GM19395 (cell line): ENCODE data around the gene SLC35F3.

Experiments
- ATAC-seq: cut with Tn5 transposase; IDR thresholded peaks from one replicate; pipeline ENCODE4 v1.9.1; 2021; ENCODE audit warnings: mild to moderate bottlenecking, moderate library complexity; ENCODE audit not compliant: unreplicated experiment

Gene SLC35F3

DNA sequence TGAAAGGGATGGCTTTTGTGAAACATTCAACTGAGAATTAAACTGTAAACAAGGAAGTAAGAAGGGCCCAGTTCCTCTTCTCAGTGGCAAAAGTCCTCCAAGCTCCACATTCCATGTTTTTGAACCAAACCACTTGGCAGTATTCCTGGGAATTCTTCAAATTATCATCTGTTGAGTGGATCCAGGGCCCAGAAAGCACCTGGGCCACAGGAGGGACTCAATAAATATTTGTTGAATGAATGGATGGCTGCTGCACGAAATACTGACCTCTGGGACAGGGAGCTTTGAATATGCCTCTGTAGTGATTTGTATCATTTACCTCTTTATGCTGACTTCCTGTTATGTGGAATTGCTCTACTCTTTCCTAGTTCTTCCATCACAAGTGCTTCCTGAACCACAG lies 4.7 kb downstream of the SLC35F3 start:
- ATAC-seq, result no peak

- no peak for ATAC-seq
Observed at GRCh38 chr1:233912447-233912846, 8.0 kb downstream of the SLC35F3 start.

DNA sequence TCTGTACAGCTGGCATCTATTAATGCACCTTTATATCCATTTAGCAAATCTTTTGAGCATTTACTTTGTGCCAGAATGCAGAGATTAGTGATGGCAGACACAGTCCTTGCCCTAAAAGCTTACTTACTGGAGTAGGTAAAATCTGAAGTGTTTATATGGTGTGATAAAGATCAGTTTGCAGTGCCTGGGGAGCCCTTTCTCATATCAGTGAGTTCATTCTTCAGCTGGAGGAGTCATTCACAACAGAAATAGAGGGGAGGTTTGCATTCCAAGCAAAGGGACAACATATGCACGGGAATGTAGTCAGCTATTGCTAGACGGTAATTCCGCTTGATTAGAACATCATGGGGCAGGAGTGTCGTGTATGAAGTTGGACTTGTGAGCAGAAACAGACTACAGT lies 8.4 kb downstream of the SLC35F3 start:
- no peak for ATAC-seq

DNA sequence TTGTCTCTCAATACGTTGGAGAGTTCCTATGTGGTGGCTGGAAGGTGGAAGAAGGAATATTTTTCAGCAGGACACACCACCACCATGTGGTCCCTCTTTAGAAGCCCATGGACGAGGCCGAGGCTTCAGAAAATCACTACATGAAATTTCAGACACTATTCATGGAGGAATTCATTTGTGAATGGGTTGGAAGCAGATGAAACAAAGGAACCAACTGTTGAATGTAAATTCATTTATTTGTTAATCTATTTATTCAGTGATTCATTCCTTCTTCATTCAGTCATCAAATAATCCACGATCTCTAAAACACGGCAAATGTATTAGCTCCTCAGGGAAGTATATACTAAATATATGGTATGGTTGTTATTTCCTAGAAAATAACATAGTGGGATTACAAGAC lies 12.2 kb downstream of the SLC35F3 start:
- ATAC-seq, result no peak

GRCh38 chr1:233919786-233920185 lies 15.3 kb downstream of the SLC35F3 start:
- ATAC-seq, result no peak

GRCh38 chr1:233928123-233928522 lies 23.6 kb downstream of the SLC35F3 start:
- no peak for ATAC-seq

GRCh38 chr1:233933339-233933738 lies 28.9 kb downstream of the SLC35F3 start:
- no peak for ATAC-seq

- no peak for ATAC-seq
Observed at GRCh38 chr1:233935297-233935868, 30.9 kb downstream of the SLC35F3 start.

GRCh38 chr1:233936422-233936821 lies 31.9 kb downstream of the SLC35F3 start:
- no peak for ATAC-seq

DNA sequence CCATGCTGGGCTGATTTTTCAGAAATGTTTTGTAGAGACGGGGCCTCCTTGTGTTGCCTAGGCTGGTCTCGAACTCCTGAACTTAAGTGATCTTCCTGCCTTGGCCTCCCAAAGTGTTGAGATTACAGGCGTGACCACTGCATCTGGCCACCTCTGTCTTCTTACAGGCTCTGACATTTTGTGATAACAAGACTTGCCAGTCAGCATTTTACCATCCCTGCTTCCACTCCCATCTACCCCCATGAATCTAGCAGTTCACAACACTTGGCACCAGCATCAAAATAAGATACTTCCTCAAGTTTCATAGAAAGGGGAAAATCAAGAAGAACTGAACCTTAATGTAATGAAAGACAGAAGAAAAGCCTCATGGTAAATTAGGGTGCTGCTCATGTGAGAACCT lies 32.4 kb downstream of the SLC35F3 start:
- ATAC-seq, result no peak

DNA sequence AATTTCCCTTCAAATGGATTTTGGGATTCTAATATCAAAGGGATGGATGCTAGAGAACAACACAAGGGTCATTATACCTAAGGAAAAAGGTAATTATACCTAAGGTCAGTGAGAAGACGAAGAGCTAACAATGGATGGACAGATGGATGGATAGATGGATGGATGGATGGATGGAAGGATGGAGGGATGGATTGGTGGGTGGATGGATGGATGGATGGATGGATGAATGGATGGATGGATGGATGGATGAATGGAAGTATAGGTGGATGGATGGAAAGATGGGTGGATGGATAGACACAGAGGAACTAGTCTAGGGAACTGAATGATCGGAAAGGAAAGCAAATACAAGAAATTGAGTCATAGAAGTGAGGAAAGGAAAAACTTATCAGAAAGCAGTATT lies 34.0 kb downstream of the SLC35F3 start:
- no peak for ATAC-seq

GRCh38 chr1:233939451-233939850 lies 35.0 kb downstream of the SLC35F3 start:
- no peak for ATAC-seq

DNA sequence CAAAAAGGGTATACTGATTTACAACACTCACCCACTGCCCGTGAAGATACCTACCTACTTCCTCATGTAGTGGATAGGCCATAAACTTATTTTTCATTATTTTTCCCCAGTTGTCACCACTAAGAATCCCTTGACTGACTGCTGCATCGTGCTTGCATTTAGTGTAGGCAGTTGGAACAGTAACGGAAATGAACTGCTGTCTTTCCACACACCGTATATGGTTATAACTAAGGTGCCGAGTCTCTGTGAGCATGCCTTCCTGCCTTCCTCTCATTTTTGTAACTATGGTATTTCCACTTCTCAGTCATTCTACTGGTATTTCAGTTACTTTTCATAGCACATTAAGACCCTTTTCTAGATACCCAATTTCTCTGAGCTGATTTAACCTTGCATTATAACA lies 36.4 kb downstream of the SLC35F3 start:
- ATAC-seq, result no peak

GRCh38 chr1:233944601-233945000 lies 40.1 kb downstream of the SLC35F3 start:
- no peak for ATAC-seq

DNA sequence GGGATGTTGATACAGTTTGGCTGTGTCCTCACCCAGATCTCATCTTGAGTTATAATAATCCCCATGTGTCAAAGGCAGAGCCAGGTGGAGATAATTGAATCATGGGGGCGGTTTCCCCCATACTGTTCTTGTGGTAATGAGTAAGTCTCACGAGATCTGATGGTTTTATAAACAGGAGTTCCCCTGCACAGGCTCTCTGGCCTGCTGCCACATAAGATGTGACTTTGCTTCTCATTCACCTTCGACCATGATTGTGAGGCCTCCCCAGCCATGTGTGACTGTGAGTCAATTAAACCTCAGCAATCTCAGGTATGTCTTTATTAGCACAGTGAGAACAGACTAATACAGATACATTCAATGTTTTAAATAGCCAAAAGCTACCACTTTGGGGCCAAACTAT lies 41.1 kb downstream of the SLC35F3 start:
- ATAC-seq, result no peak

DNA sequence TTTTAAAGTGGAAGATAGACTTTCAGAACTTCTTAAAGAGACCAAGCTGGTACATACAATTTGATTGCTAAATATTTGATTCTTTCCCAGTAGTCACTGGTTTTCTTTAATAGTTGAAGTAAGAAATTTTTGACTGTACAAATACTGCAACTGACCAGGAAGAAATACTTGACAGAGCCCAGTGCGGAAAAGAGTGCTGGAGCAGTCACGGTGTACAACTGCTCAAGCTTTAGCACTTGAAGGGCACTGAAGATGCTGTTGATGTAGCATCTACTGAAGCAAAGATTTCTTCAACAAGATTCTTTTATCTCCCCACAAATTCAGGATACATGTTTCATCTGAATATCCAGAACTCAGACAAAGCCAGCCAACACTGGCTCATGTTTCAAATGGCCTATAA lies 41.5 kb downstream of the SLC35F3 start:
- no peak for ATAC-seq

- no peak for ATAC-seq
Observed at GRCh38 chr1:233946724-233947123, 42.2 kb downstream of the SLC35F3 start.

DNA sequence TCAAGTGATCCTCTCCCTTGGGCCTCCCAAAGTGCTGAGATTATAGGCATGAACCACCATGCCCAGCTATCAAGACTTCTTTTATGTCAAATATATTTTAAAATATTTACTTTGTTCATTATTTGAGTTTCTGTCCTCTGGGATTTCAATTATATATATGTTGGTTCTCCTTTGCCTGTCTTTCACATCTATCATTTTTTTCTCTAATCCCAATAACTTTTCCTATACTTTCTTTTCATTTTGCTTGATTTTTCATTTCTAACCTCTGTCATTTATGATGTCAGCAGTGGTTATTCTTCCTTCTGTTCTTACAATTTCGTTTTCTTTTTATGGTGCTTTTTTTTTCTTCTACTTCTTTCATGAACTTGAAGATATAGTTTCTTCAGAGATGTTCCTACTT lies 47.3 kb downstream of the SLC35F3 start:
- ATAC-seq, result no peak

DNA sequence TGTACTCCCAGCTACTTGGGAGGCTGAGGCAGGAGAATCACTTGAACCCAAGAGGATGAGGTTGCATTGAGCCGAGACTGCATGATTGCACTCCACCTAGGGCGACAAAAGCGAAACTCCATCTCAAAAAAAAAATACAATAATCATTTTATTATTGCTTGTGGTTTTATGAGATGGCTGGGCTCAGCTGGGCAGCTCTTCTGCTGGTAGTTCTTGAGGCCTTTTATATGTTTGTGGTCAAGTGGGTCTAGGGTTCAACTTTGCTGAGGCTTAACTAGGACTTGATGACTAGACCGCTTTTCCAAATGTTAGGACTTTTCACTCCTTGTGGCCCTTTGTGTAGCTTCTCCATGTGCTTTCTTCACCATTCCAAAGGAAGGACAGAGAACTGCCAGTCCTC lies 53.2 kb downstream of the SLC35F3 start:
- no peak for ATAC-seq

- no peak for ATAC-seq
Observed at GRCh38 chr1:233959102-233959501, 54.6 kb downstream of the SLC35F3 start.

DNA sequence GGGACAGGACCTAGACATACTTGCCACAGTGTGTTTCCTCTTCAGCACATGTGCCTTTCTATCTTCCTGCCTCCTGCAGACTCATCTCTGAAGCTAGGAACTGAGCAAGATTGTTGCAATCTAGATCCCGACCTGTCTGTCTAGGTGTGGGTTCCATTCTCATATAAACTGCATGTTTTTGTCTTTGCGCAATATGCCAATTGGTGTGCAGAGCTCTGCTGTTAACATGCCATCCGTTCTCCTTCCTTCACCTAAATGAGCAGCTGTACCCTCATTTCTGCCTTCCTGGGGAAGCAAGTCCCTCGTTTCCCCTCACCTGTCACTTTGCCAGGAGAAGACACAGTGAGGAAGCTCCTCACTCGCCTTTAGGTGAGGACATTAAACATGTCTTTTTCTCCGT lies 55.5 kb downstream of the SLC35F3 start:
- ATAC-seq, result no peak

DNA sequence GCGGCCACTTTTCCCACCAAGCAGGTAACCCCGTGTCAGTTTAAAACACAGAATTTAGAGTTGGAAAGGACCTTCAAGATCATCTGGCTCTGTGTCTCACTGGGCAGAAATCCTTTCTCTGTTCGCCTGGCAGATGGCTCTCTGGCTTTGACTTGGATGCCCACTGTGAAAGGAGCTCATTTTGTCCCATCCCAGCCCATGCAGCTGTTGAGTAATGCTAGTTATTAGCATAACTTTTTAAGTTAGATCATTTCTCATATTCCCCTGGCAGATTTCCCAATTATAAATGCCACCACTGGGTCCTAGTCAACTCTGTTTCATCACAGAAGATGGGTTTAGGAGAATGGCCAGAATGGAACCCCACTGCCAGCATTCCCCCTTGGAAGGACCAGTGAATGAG lies 55.9 kb downstream of the SLC35F3 start:
- ATAC-seq, result no peak

- no peak for ATAC-seq
Observed at GRCh38 chr1:233962878-233963277, 58.4 kb downstream of the SLC35F3 start.

DNA sequence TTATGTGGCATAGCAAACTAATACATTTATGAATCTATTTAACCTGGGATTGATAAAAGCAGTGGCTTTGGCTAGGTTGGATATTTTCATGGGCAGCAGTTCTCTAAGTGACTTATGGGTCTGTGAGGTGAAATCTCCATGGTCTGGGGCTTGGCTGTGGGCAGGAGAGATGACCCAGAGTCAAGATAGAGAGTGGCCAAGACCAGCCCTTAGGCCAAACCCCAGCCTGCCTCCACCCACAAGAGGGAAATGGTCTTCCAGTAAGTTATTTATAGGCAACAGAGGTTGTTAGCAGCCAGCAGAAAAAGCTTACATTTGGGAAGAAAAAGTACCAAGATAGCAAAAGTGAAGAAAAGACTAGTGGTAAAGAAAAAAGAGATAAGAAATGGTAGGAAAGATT lies 61.4 kb downstream of the SLC35F3 start:
- ATAC-seq, result no peak
